Measurements from ENCODE around the gene CYP1A2.

Gene CYP1A2

GRCh38 chr15:74742422-74742821 is 6.2 kb upstream of the CYP1A2 start:
- no peak for DNase-seq

GRCh38 chr15:74746389-74746788 is 2.3 kb upstream of the CYP1A2 start:
- no peak for DNase-seq

- DNase-seq = no peak
These were observed 1.2 kb downstream of the CYP1A2 start for GRCh38 chr15:74749832-74750231.

DNA sequence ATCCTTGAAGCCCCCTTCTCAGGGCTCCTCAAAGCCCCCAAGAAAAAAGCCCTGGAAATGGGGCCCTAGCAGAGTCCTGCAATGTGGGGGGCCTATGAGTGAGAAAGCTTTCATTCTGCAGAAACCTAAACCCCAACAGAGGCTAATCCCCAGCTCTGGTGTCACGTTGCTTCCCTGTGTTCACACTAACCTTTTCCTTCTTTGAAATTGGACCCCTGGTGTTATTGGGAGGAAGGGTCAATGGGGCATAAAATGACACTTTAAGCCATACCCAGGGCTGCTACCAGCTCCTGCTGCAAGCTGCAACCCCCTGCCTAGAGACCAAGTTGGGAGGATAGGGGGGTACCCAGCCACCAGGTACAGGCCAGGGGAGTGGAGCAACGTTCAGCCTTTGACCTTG is 2.1 kb downstream of the CYP1A2 start:
- DNase-seq = no peak

- no peak for DNase-seq
These were observed 3.4 kb downstream of the CYP1A2 start for GRCh38 chr15:74752011-74752410.

DNA sequence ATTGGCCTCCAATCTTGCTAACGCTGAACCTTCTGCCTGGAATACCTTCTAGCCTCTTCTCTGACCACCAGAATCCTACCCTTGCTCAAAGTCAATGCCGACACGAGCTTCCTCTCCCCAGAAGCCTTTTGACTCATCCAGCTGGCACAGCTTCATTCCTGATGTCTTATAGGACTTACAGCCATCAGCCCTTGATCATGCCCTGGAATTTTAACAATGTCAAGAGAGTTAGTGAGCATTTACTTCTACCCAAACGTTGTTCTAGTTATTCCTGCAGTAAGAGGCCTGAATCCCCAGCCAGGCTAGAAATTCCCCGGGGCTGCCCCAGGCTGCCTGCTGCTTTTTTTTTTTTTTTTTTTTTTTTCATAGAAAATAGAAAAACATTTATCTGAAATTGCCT is 3.9 kb downstream of the CYP1A2 start:
- no peak for DNase-seq

DNA sequence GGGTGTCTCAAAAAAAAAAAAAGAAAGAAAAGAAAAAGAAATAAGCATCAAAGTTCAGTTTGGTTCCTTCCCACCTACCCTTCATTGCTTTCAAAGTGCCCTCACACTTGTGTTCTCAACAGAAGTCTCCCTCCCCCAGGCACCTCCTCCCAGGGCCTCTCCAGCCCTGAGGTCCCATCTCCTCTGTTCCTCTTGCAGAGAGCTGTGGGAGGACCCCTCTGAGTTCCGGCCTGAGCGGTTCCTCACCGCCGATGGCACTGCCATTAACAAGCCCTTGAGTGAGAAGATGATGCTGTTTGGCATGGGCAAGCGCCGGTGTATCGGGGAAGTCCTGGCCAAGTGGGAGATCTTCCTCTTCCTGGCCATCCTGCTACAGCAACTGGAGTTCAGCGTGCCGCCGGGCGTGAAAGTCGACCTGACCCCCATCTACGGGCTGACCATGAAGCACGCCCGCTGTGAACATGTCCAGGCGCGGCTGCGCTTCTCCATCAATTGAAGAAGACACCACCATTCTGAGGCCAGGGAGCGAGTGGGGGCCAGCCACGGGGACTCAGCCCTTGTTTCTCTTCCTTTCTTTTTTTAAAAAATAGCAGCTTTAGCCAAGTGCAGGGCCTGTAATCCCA is 6.1 kb downstream of the CYP1A2 start:
- no peak for DNase-seq

GRCh38 chr15:74758736-74759135 is 10.1 kb downstream of the CYP1A2 start:
- DNase-seq = no peak

DNA sequence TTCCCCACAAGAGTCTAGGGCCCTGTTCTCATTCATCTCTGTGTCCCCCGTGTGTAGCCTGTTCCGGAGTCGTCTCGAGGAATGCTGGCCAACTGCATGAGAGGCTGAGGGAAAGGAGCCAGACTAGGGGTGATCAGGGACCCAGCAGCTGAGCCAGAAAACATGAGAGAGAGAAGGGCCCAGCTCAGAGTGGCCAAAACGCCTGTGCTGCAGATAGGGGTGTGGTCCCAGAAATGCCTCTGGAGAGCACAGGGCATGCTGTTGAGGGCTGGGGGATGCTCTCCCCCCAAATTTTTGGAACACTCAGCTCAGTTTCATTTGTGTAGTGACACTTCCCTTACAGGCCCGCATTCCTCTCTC is 14.1 kb downstream of the CYP1A2 start:
- no peak for DNase-seq

DNA sequence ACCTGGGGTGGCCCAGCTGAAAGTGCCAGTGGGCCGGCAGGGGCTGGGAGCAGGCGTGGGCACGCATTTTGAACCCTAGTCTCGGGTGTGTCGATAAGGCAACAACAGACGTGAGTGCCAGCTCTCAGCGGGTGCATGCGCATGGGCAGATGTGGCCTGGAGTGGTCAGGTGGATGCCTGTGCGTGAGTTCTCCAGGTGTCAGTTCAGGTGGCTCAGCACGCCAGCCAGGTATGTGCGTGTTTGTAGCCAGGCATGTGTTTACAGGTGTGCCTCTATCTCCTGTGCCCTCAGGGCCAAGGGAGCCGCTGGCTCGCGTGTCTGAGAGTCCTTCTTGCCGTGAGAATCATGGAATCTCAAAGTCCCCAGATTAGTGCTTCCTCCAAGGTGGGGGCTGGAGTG is 14.8 kb downstream of the CYP1A2 start:
- DNase-seq = no peak

DNA sequence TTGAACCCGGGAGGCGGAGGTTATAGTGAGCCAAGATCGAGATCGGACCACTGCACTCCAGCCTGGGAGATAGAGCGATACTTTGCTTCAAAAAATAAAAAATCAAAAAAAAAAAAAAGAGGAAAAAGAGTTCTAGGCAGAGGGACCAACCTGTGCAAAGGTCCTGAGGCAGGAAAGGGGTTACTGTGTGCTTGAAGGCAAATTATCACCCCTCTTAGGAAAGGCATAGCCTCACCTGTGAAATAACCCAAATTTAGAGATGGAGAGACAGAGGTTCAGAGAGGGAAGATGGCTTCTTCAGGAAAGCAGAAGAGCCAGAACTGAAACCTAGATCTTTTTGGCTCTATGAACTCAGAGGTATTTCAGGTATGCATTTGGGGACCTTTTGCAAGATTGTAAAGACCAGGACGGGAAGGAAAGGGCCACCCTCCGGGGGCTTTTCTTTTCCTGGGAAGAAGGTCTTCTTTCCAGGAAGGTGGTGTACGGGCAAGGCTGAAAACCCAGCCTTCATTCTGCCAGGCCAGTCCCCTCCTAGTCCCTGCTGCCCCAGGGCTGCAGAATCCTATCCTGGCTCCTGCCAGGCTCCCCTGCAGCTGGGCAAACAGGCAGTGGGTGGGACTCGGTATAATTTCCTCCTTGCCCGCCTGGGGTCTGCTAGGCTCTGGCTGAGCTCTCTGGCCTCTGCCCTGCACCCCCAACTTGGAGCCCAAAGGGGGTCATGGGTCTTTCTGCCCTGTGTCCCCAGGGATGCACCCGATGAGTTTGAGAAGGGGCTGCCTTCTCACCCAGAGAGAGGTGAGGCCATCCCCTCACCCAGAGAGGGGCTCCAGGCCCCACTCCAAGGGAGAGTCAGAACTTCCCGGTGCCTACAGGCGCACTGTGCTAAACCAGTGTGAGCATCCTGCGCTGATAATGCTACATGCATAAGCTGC is 18.8 kb downstream of the CYP1A2 start:
- DNase-seq = no peak

GRCh38 chr15:74768099-74768770 is 19.6 kb downstream of the CYP1A2 start:
- DNase-seq = no peak

DNA sequence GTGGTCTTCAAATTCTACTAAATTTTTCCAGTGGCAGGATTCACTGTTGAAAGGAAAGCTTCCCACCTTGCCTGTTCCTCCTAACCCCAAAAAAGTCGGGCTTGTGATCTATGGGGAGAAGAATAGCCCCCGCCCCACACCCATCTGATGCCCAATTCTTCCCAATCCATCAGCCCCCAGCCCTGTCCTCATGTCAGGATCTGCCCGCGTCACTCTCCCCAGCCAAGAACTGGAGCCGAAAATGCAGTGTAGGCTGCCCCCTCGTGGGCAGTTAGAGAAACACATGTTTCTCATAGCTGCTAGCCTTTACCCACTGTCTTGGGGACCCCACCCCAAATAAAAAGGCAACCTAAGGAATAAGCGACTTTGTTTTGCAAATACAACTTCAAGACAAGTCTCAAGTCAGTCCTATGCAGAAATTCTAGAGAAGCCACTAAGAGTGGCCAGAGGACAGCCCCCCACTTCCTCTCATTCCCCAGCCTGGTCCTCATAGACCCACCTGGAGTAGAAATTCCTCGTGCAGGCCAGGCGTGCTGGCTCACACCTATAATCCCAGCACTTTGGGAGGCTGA is 20.2 kb downstream of the CYP1A2 start:
- peak; percentile 66 for DNase-seq

GRCh38 chr15:74769463-74770025 is 20.9 kb downstream of the CYP1A2 start:
- DNase-seq = no peak

GRCh38 chr15:74770211-74770903 is 21.7 kb downstream of the CYP1A2 start:
- DNase-seq = no peak

- no peak for DNase-seq
These were observed 24.7 kb downstream of the CYP1A2 start for GRCh38 chr15:74773329-74773728.

DNA sequence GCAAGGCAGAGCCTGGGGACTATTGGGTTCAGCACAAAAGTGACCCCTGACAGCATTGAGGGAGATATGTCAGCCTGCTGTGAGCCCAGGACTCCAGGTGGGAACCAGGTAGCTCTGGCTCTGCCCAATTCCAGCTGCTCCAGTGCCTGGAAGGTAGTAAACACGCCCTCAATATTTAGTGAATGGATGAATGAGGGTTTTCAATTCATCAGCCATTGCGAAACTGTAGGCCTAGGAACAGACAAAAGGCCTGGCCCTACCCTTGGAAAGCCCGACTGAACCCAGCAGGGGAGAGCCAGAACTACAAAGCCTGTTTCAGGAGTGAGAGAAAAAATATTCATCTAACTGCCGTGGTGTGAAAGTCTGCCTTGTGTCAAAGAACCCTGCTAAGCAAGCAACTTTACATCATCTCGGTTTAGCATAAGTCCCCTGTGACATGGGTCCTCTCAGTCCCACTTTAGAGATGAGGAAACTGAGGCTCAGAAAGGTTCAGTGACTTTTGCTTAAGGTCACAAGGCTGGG is 25.1 kb downstream of the CYP1A2 start:
- no peak for DNase-seq

DNA sequence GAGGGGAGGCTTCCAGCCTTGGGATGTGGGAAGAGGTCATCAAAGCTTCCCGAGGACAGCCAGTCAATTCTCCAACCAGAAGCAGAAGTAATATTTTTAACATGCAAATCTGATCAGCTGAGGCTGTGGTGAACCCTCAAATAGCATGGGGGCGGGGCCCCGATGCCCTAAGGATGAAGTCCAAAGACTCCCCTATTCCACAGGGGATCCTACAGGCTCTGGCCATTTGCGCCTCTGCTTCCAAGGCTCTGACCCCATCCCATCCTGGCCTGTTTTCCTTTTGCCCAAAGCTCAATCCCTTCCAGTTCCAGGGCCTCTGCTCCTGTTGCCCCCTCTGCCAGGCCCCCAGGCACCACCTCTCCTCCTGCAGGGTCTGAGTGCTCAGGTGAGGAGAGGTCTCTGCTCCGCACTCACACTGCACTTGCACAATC is 26.5 kb downstream of the CYP1A2 start:
- DNase-seq = no peak

GRCh38 chr15:74775894-74776293 is 27.2 kb downstream of the CYP1A2 start:
- no peak for DNase-seq

DNA sequence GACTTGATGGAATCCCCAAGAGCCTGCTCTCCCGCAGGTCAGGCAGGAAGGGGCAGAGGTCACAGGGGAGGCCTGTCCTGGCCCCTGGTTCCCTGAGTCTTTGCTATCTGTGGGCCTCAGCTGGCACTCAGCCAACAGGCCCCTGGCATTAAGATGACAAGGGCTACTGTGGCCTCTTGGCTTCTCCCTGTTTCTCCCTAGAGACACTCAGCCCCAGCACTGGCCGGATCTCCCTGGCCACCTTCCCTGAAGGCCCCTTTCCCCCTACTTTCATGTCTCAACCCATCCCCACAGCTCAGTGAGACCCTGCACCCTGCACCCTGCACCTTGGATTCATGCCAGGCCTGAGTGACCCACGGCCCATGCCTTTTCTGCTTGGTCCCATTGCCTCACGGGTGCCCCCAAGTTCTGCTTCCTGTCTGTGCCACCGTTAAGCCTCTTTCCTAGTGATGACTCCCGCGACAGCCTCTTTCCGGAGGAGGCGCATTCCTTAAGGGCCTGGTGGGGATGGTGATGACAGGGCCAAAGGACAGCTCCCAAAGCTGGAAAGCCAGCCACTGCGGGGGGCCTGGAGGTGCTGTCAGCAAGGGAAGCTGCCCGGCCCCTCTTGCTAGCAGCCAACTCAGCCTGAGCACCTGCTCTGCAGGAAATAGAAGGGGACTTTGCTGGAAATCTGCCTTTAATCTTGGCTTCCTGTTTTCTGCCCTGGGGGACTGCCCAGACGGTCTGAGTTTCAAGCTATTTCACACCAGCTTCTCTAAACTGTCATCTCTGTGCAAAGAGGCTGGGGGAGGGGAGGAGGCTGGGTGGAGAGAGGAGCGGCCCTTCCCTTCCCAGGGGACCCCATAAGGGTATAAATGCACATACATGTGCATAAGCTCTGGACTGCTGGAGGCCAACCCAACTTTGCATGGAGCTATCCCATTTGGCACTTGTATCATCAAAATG is 28.4 kb downstream of the CYP1A2 start:
- DNase-seq = peak; percentile 62
